Spleen (tissue), 11 donors: Measurements from ENCODE around the gene ZNF385C. TPM values are rescaled to one million over a fixed set of nuclear protein-coding genes. Genes with fewer than 3 reads are reported as not detected.

ENCODE experiments used
- DNase-seq: peaks from one replicate; pipeline ENCODE4 v3.0.0-alpha.2; 2020
- H3K27ac ChIP-seq, 8 donors: fragments of 200-600 bp; sonication (generic) in 7 of 8; 1 replicate in 4 of 8; 2 replicates in 4 of 8; pipeline versions ENCODE4 v1.5.0 to v1.8.0; 2016 to 2021; ENCODE audit warnings: inconsistent platforms in 4 of 8, mild to moderate bottlenecking in 4 of 8, moderate library complexity in 1 of 8
- H3K27me3 ChIP-seq, 7 donors: fragments of 200-600 bp; sonication (generic) in 6 of 7; replicated peaks in 1 of 7; 1 replicate in 4 of 7; 2 replicates in 3 of 7; pipeline versions ENCODE4 v1.5.0 to v1.8.0; 2016 to 2021; ENCODE audit warnings: inconsistent platforms in 3 of 7, mild to moderate bottlenecking in 1 of 7
- H3K36me3 ChIP-seq, 6 donors: fragments of 200-600 bp; sonication (generic) in 5 of 6; 1 replicate in 4 of 6; 2 replicates in 2 of 6; pipeline versions ENCODE4 v1.5.0 to v1.8.0; 2016 to 2021; ENCODE audit warnings: inconsistent platforms in 2 of 6
- H3K4me1 ChIP-seq, 6 donors: fragments of 200-600 bp; sonication (generic) in 5 of 6; 1 replicate in 3 of 6; 2 replicates in 3 of 6; pipeline versions ENCODE4 v1.5.0 to v1.8.0; 2016 to 2021; ENCODE audit warnings: inconsistent platforms in 3 of 6
- H3K4me3 ChIP-seq, 8 donors: fragments of 200-600 bp; sonication (generic) in 7 of 8; 1 replicate in 4 of 8; 2 replicates in 4 of 8; pipeline versions ENCODE4 v1.5.0 to v1.8.0; 2016 to 2021; ENCODE audit warnings: inconsistent platforms in 4 of 8, mild to moderate bottlenecking in 4 of 8, moderate library complexity in 2 of 8
- H3K9me3 ChIP-seq, 8 donors: fragments of 200-600 bp; sonication (generic) in 7 of 8; 1 replicate in 4 of 8; 2 replicates in 4 of 8; pipeline versions ENCODE4 v1.5.0 to v1.8.0; 2016 to 2021; ENCODE audit warnings: inconsistent platforms in 4 of 8
- CTCF ChIP-seq, 11 experiments: fragments of 200-600 bp in 7 of 11; fragments of 450-650 bp in 4 of 11; sonication (generic) in 4 of 11; IDR thresholded peaks in 8 of 11; conservative IDR thresholded peaks in 3 of 11; 1 replicate in 7 of 11; 2 replicates in 4 of 11; pipeline versions ENCODE4 v1.4.0 to v1.8.0; 2016 to 2021; ENCODE audit warnings: antibody characterized with exemption in 11 of 11, inconsistent platforms in 4 of 11, mild to moderate bottlenecking in 1 of 11
- POLR2A ChIP-seq, 3 donors: fragments of 450-650 bp; IDR thresholded peaks; one replicate each; pipeline ENCODE4 v1.5.1; 2017; ENCODE audit warnings: antibody characterized with exemption in 3 of 3, mild to moderate bottlenecking in 1 of 3
- POLR2AphosphoS5 ChIP-seq, 3 donors: sonication (generic); formaldehyde crosslinking; IDR thresholded peaks; one replicate each; pipeline ENCODE4 v1.5.1; 2017; ENCODE audit warnings: antibody characterized with exemption in 3 of 3
- WGBS, 5 donors: extraction: QIAGEN DNeasy Blood & Tissue Kit in 3 of 5; methylation state at CpG; one replicate each; pipeline versions ENCODE4 v1.1.5 to v1.1.7; 2013 to 2018; 5-methylcytosine and 5-hydroxymethylcytosine counted together
- intact Hi-C: fragments of 100-400 bp; cut with DNase I; formaldehyde crosslinking; loops from one replicate; pipeline ENCODE4 v1.15.0; 2023; ENCODE audit warnings: low total_unique reads
- polyA plus RNA-seq, 3 donors: library from polyadenylated mRNA; stranded (reverse); fragments of 200-250 nt; gene quantifications; one replicate each; pipeline ENCODE4 v1.2.1, GENCODE V29; 2013
- total RNA-seq, 7 donors: library from RNA; depleted of rRNA in 3 of 7; stranded (reverse); fragments of >200 nt in 3 of 7; fragmentation: NEBNext Ultra II Directional in 4 of 7; extraction: Animal tissue kit (Norgen Biotek cat#: 25700) in 4 of 7; gene quantifications; one replicate each; pipeline versions ENCODE4 v1.1.0 to v1.2.1, GENCODE V29; 2016 to 2021
- donor health status: healthy with polysubstance abuse.
- donor health status: DM: no; HTN: no; CAD: no; lungs with moderate emphysema.
- donor health status: DM: no; HTN: no; CAD: no.
- donor health status: Bipolar disorder and iron deficiency.
- donor health status: healthy.
- donor health status: DM: no; HTN: no; CAD: no.
- donor health status: DM: yes; HTN: yes; CAD: no.

ZNF385C gene
- total and polyA plus RNA-seq, 10 donors = 0.17 to 0.60 (median 0.41) TPM; not detected in 2

- no peak for TF ChIP-seq CTCF (IDR thresholded peaks at IDR 0.05 in 8 of 11, conservative IDR thresholded peaks at IDR 0.05 in 3 of 11)
- TF ChIP-seq POLR2A (IDR thresholded peaks at IDR 0.05) = no peak
- no peak for TF ChIP-seq POLR2AphosphoS5 (IDR thresholded peaks at IDR 0.05)
- H3K4me1 ChIP-seq = peaks cover 11 to 41% (median 28%) of the 10 kb centered on the region in 6 donors
- intact Hi-C loops = no loop called here
- H3K27me3 ChIP-seq = no peaks in the 10 kb centered on the region
- DNase-seq = no peak
- no peaks in the 10 kb centered on the region for H3K9me3 ChIP-seq
- WGBS, 5 donors = 62 to 72% (median 66%) methylated on average over 6 of the region's 6 CpGs
- peaks cover 0 to 87% (median 24%) of the 10 kb centered on the region in 6 donors for H3K36me3 ChIP-seq
- H3K27ac ChIP-seq = peak overlapping the region in 2 of 8 donors; percentile 14 to 39
- H3K4me3 ChIP-seq = peak overlapping the region in 5 of 8 donors; percentile 0 to 67 (median 26)
Observed at GRCh38 chr17:42107124-42107523, 8.9 kb upstream of the ZNF385C start.

- intact Hi-C loops = no loop called here
- H3K9me3 ChIP-seq = no peaks in the 10 kb centered on the region
- H3K36me3 ChIP-seq = peaks cover 0 to 86% (median 24%) of the 10 kb centered on the region in 6 donors
- DNase-seq = no peak
- H3K27me3 ChIP-seq = no peaks in the 10 kb centered on the region
- H3K27ac ChIP-seq = no peak overlapping the region
- TF ChIP-seq CTCF (IDR thresholded peaks at IDR 0.05 in 8 of 11, conservative IDR thresholded peaks at IDR 0.05 in 3 of 11) = no peak
- TF ChIP-seq POLR2AphosphoS5 (IDR thresholded peaks at IDR 0.05) = no peak
- no peak for TF ChIP-seq POLR2A (IDR thresholded peaks at IDR 0.05)
- no peak overlapping the region for H3K4me3 ChIP-seq
- peaks cover 0 to 34% (median 22%) of the 10 kb centered on the region in 6 donors for H3K4me1 ChIP-seq
- 91 to 100% (median 96%) methylated on average over 2 of the region's 2 CpGs for WGBS, 5 donors
Observed at GRCh38 chr17:42106009-42106408, 7.7 kb upstream of the ZNF385C start.

- no peaks in the 10 kb centered on the region for H3K27me3 ChIP-seq
- peaks cover 0 to 26% (median 18%) of the 10 kb centered on the region in 6 donors for H3K4me1 ChIP-seq
- TF ChIP-seq CTCF (IDR thresholded peaks at IDR 0.05 in 8 of 11, conservative IDR thresholded peaks at IDR 0.05 in 3 of 11) (no peak), POLR2AphosphoS5 (IDR thresholded peaks at IDR 0.05) (no peak), POLR2A (IDR thresholded peaks at IDR 0.05) (no peak)
- H3K4me3 ChIP-seq = no peak overlapping the region
- no peak overlapping the region for H3K27ac ChIP-seq
- WGBS, 5 donors = 70 to 95% (median 89%) methylated on average over 2 to 3 of the region's 3 CpGs
- intact Hi-C loops = no loop called here
- H3K9me3 ChIP-seq = no peaks in the 10 kb centered on the region
- peaks cover 0 to 68% (median 24%) of the 10 kb centered on the region in 6 donors for H3K36me3 ChIP-seq
- DNase-seq = no peak
Observed at GRCh38 chr17:42104264-42104663, 6.0 kb upstream of the ZNF385C start.

- intact Hi-C loops = no loop called here
Observed at GRCh38 chr17:42103221-42103954, 5.1 kb upstream of the ZNF385C start.

More at GRCh38 chr17:42103221-42103954, 5.1 kb upstream of the ZNF385C start:
- peak in 2 of 3 donors; percentile 8 to 17 for TF ChIP-seq POLR2AphosphoS5 (IDR thresholded peaks at IDR 0.05)
- no peak for TF ChIP-seq CTCF (IDR thresholded peaks at IDR 0.05 in 8 of 11, conservative IDR thresholded peaks at IDR 0.05 in 3 of 11)
- 79 to 94% (median 90%) methylated on average over 9 to 11 of the region's 11 CpGs for WGBS, 5 donors
- H3K27me3 ChIP-seq = peaks cover 0 to 5% (median 0%) of the 10 kb centered on the region in 7 donors
- H3K27ac ChIP-seq = no peak overlapping the region
- H3K36me3 ChIP-seq = peaks cover 0 to 60% (median 18%) of the 10 kb centered on the region in 6 donors
- H3K4me1 ChIP-seq = peaks cover 0 to 28% (median 20%) of the 10 kb centered on the region in 6 donors
- no peak overlapping the region for H3K4me3 ChIP-seq
- DNase-seq = no peak
- H3K9me3 ChIP-seq = no peaks in the 10 kb centered on the region
